PFSK-1 (cell line): ENCODE results near the gene KAT7.

Source experiments
- FOXP2 ChIP-seq: optimal IDR thresholded peaks from 2 replicates; pipeline ENCODE3; 2011; ENCODE audit warnings: borderline replicate concordance, control low read depth, inconsistent platforms; ENCODE audit not compliant: insufficient read depth; ENCODE audit errors: extremely low read length, extremely low read depth
- POLR2AphosphoS5 ChIP-seq: IDR thresholded peaks from 2 replicates; pipeline ENCODE4 v1.6.1; 2012; ENCODE audit warnings: low read depth, mild to moderate bottlenecking, control low read depth, low read length, moderate library complexity
- REST ChIP-seq, 2 experiments: IDR thresholded peaks; 2 replicates each; pipeline versions ENCODE4 v1.6.1 to v1.8.0; 2011 to 2012; ENCODE audit warnings: low read depth in 2 of 2, low read length in 2 of 2, control low read depth in 1 of 2, inconsistent platforms in 1 of 2, mild to moderate bottlenecking in 1 of 2, moderate library complexity in 1 of 2; ENCODE audit not compliant: insufficient read depth in 1 of 2
- SIN3A ChIP-seq: IDR thresholded peaks from 2 replicates; pipeline ENCODE4 v1.6.1; 2012; ENCODE audit warnings: mild to moderate bottlenecking, low read length, moderate library complexity, borderline replicate concordance; ENCODE audit not compliant: insufficient read depth
- TAF1 ChIP-seq: IDR thresholded peaks from 2 replicates; pipeline ENCODE4 v1.6.1; 2012; ENCODE audit warnings: low read length, control low read depth, borderline replicate concordance; ENCODE audit not compliant: insufficient read depth

KAT7 gene

GRCh38 chr17:49748791-49749190, 39.7 kb upstream of the KAT7 start:
- TF ChIP-seq TAF1 (no peak), FOXP2 (no peak), SIN3A (no peak), POLR2AphosphoS5 (no peak), REST (IDR thresholded peaks at IDR 0.05; ENCODE audit: insufficient read depth in 1 of 2, low read depth in 2 of 2, low read length in 2 of 2) (no peak)

- no peak for TF ChIP-seq REST (IDR thresholded peaks at IDR 0.05; ENCODE audit: insufficient read depth in 1 of 2, low read depth in 2 of 2, low read length in 2 of 2)
- no peak for TF ChIP-seq SIN3A
- no peak for TF ChIP-seq POLR2AphosphoS5
- no peak for TF ChIP-seq FOXP2
- TF ChIP-seq TAF1: no peak
These were observed 38.8 kb upstream of the KAT7 start for GRCh38 chr17:49749730-49750129.

- TF ChIP-seq FOXP2 (no peak), TAF1 (no peak)
These were observed 36.0 kb upstream of the KAT7 start for GRCh38 chr17:49752508-49752907.

- TF ChIP-seq REST (IDR thresholded peaks at IDR 0.05; ENCODE audit: insufficient read depth in 1 of 2, low read depth in 2 of 2, low read length in 2 of 2) (no peak), TAF1 (no peak)
These were observed 34.5 kb upstream of the KAT7 start for GRCh38 chr17:49753959-49754391.

GRCh38 chr17:49755663-49756283, 32.7 kb upstream of the KAT7 start:
- no peak for TF ChIP-seq POLR2AphosphoS5
- TF ChIP-seq TAF1: no peak
- no peak for TF ChIP-seq REST (IDR thresholded peaks at IDR 0.05; ENCODE audit: insufficient read depth in 1 of 2, low read depth in 2 of 2, low read length in 2 of 2)
- no peak for TF ChIP-seq FOXP2
- no peak for TF ChIP-seq SIN3A
